ENCODE measurements around the gene DNAJC7.

- TF ChIP-seq CTCF (conservative IDR thresholded peaks at IDR 0.05; ENCODE audit: low read length): no peak
- no peak for TF ChIP-seq EZH2phosphoT487 (IDR thresholded peaks at IDR 0.05; ENCODE audit: borderline replicate concordance)
These were observed 31.3 kb downstream of the DNAJC7 start for GRCh38 chr17:41985919-41986318.

Data from Loucy (cell line).